ENCODE data around the gene TRAF3. TPM values are rescaled to one million over a fixed set of nuclear protein-coding genes. Genes with fewer than 3 reads are reported as not detected.

TRAF3 gene
- polyA plus RNA-seq, 1 experiment, result 20.1 TPM

DNA sequence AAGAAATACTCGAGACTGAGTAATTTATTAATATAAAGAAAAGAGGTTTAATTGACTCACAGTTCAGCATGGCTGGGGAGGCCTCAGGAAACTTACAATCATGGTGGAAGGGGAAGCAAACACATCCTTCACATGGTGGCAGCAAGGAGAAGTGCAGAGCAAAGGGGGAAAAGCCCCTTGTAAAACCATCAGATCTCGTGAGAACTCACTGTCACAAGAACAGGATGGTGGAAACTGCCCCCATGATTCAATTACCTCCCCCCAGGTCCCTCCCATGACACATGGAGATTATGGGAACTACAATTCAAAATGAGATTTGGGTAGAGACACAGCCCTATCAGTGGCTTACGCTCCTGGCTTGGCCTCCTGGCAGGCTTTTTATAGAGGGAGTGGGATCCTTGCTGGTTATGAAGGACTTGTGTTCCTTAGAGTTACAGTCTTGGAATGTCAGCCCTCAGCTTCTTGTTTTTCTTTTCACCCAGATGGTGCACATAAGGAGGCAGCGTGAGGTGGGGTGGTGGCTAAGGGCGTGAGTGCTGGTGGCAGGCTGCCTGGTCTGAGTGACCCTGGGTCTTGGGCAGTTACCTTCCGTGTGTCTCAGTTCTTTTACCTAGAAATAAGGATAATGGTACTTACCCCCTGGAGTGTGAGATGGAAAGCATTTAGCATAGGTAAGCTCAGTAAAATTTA is 25.7 kb downstream of the TRAF3 start:
- no peaks in the 10 kb centered on the region for H3K27me3 ChIP-seq (ENCODE audit: control insufficient read depth, insufficient read depth, low read length)
- ChIA-PET POLR2A (no interaction called here), CTCF (interaction anchor here (0.6 kb wide), 1 partner anchor 218 kb away, joined by 3 read pairs; no protein-coding TSS in a partner anchor)
- H3K36me3 ChIP-seq (ENCODE audit: control insufficient read depth, insufficient read depth, low read length), result no peaks in the 10 kb centered on the region
- DNase-seq (ENCODE audit: low read depth), result no peak
- TF ChIP-seq, protein P1, sequence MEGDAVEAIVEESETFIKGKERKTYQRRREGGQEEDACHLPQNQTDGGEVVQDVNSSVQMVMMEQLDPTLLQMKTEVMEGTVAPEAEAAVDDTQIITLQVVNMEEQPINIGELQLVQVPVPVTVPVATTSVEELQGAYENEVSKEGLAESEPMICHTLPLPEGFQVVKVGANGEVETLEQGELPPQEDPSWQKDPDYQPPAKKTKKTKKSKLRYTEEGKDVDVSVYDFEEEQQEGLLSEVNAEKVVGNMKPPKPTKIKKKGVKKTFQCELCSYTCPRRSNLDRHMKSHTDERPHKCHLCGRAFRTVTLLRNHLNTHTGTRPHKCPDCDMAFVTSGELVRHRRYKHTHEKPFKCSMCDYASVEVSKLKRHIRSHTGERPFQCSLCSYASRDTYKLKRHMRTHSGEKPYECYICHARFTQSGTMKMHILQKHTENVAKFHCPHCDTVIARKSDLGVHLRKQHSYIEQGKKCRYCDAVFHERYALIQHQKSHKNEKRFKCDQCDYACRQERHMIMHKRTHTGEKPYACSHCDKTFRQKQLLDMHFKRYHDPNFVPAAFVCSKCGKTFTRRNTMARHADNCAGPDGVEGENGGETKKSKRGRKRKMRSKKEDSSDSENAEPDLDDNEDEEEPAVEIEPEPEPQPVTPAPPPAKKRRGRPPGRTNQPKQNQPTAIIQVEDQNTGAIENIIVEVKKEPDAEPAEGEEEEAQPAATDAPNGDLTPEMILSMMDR (IDR thresholded peaks at IDR 0.05; ENCODE audit: insufficient read depth, low read depth, low read length), result no peak
- no peak overlapping the region for H3K4me3 ChIP-seq (ENCODE audit: low read depth, low read length)

DNA sequence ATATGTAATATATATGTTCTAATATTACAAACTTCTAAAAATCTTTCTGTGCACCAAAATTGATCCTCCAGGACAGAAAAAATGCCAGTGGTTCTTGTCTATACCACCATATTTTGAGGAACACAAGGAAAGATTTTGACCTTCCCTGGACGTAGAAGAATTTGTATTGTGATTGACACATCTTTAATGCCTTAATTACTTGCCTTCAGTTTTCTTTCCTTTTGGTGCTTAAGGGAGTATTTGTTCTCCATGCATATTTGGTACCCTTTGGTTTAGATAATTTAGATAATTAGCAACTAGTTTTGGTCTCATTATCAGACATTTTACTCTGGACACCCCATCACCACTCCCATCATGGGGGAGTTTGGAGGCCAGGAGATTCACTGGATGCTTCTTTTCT is 27.6 kb downstream of the TRAF3 start:
- Histone ChIP-seq H3K4me3 (ENCODE audit: low read depth, low read length) (no peak overlapping the region), H3K27me3 (ENCODE audit: control insufficient read depth, insufficient read depth, low read length) (no peaks in the 10 kb centered on the region), H3K36me3 (ENCODE audit: control insufficient read depth, insufficient read depth, low read length) (no peaks in the 10 kb centered on the region)
- TF ChIP-seq, protein P1 (IDR thresholded peaks at IDR 0.05; ENCODE audit: insufficient read depth, low read depth, low read length), result no peak
- POLR2A ChIA-PET, result no interaction called here
- CTCF ChIA-PET, result no interaction called here
- no peak for DNase-seq (ENCODE audit: low read depth)

DNA sequence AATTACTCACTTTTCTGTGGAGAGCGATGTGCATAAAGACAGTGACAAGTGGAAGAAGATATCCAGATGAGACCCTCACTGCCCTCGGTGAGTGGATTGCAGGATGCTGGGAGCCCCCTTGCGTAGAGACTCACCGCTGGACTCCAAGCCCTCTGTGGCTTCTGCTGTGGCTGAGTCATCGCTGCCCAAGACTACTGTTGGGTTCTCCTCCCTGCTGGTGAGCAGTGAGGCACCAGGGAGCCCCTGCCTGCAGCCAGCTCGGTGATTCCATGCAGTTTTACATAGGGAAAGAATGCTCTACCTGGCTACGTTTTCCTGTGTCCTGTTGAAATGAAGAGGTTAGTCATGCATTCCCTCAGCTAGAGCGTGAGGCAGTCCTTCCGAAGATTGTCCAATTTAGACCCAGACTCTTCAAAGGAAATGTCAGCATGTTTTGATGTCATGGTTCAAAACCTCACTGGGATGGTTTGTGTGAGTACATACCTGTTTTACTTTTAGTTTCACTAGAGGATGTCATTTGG is 28.2 kb downstream of the TRAF3 start:
- H3K4me3 ChIP-seq (ENCODE audit: low read depth, low read length), result no peak overlapping the region
- ChIA-PET CTCF (no interaction called here), POLR2A (no interaction called here)
- no peaks in the 10 kb centered on the region for H3K27me3 ChIP-seq (ENCODE audit: control insufficient read depth, insufficient read depth, low read length)
- DNase-seq (ENCODE audit: low read depth), result no peak
- no peaks in the 10 kb centered on the region for H3K36me3 ChIP-seq (ENCODE audit: control insufficient read depth, insufficient read depth, low read length)
- TF ChIP-seq, protein P1 (IDR thresholded peaks at IDR 0.05; ENCODE audit: insufficient read depth, low read depth, low read length), result no peak

DNA sequence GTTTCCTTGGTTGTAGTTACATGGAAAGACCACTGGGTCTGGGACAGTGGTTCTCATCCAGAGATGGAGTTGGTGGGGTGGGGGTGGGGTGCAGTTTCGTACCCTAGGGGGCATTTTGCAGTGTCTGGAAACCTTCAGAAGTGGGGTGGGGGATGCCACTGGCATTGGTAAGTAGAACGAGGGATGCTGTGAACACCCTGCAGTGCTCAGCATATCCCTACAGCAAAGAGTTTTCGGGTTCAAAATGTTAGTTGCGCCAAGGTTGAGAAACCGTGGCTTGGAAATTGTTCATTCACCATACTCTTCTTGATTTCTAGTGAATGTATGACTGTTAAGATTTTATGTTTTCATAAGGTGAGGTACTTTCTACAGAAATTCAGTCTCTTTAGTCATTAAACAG is 28.7 kb downstream of the TRAF3 start:
- TF ChIP-seq, protein P1 (IDR thresholded peaks at IDR 0.05; ENCODE audit: insufficient read depth, low read depth, low read length), result no peak
- DNase-seq (ENCODE audit: low read depth), result no peak
- Histone ChIP-seq H3K36me3 (ENCODE audit: control insufficient read depth, insufficient read depth, low read length) (no peaks in the 10 kb centered on the region), H3K27me3 (ENCODE audit: control insufficient read depth, insufficient read depth, low read length) (no peaks in the 10 kb centered on the region), H3K4me3 (ENCODE audit: low read depth, low read length) (no peak overlapping the region)
- POLR2A ChIA-PET, result no interaction called here
- CTCF ChIA-PET, result no interaction called here

DNA sequence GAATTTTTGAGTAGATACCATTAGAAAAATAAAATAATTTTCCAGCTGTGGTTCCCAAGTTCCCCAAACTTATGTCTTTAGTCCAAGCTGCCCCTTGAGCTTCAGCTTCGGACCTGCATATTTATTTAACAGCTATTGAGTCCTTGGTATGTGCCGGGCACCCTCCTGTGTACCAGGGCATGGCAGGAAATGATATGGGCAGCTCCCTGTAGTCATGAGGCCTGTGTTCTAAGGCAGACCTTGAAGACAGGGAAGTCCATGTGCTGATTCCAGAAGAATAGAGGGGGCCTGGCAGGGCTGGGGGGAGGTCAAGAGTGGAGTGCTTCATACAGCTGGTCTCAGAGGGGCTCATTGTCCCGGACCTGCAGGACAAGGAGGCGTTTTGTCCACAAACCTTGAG is 29.2 kb downstream of the TRAF3 start:
- H3K4me3 ChIP-seq (ENCODE audit: low read depth, low read length), result no peak overlapping the region
- no peak for DNase-seq (ENCODE audit: low read depth)
- H3K36me3 ChIP-seq (ENCODE audit: control insufficient read depth, insufficient read depth, low read length), result no peaks in the 10 kb centered on the region
- H3K27me3 ChIP-seq (ENCODE audit: control insufficient read depth, insufficient read depth, low read length), result no peaks in the 10 kb centered on the region
- TF ChIP-seq, protein P1 (IDR thresholded peaks at IDR 0.05; ENCODE audit: insufficient read depth, low read depth, low read length), result no peak
- ChIA-PET CTCF (interaction anchor here (0.9 kb wide), 2 partner anchors 12 to 22 kb away, joined by 3 read pairs; no protein-coding TSS in a partner anchor), POLR2A (no interaction called here)

All from BJ (cell line).